HepG2 (cell line): ENCODE measurements around the gene NFIC. TPM values are rescaled to one million over a fixed set of nuclear protein-coding genes. Genes with fewer than 3 reads are reported as not detected.

Experiments
- ELF3 ChIP-seq: IDR thresholded peaks from 2 replicates; pipeline ENCODE4 v1.6.1; 2016; ENCODE audit warnings: missing genetic modification reagents, missing compliant biosample characterization
- FOSL1 ChIP-seq: sonication (generic); formaldehyde crosslinking; IDR thresholded peaks from 2 replicates; pipeline ENCODE4 v1.9.0; 2021; ENCODE audit warnings: missing genetic modification reagents, borderline replicate concordance
- HNRNPH1 ChIP-seq: fragments of 200-400 bp; formaldehyde crosslinking; optimal IDR thresholded peaks from 2 replicates; pipeline ENCODE3; 2017; ENCODE audit warnings: mild to moderate bottlenecking, low read depth, low read length
- KDM2A ChIP-seq: sonication (generic); formaldehyde crosslinking; IDR thresholded peaks from 2 replicates; pipeline ENCODE4 v1.4.0; 2020; ENCODE audit warnings: low read depth, missing genetic modification reagents, borderline replicate concordance
- MTA1 ChIP-seq: sonication (generic); formaldehyde crosslinking; IDR thresholded peaks from 2 replicates; pipeline ENCODE4 v1.4.0; 2020; ENCODE audit warnings: missing genetic modification reagents, mild to moderate bottlenecking, borderline replicate concordance
- MXI1 ChIP-seq: IDR thresholded peaks from 3 replicates; pipeline ENCODE4 v1.6.1; 2012; ENCODE audit warnings: low read depth, low read length, inconsistent platforms, borderline replicate concordance
- PHF8 ChIP-seq: sonication (generic); formaldehyde crosslinking; IDR thresholded peaks from 2 replicates; pipeline ENCODE4 v1.5.0; 2020; ENCODE audit warnings: missing genetic modification reagents
- POLR2AphosphoS5 ChIP-seq: IDR thresholded peaks from 2 replicates; pipeline ENCODE4 v1.6.1; 2012; ENCODE audit warnings: low read depth, low read length
- SAP130 ChIP-seq: IDR thresholded peaks from 2 replicates; pipeline ENCODE4 v1.6.1; 2016; ENCODE audit warnings: low read depth
- SOX5 ChIP-seq: IDR thresholded peaks from 2 replicates; pipeline ENCODE4 v1.6.1; 2016; ENCODE audit warnings: borderline replicate concordance
- THAP9 ChIP-seq: sonication (generic); formaldehyde crosslinking; IDR thresholded peaks from 2 replicates; pipeline ENCODE4; 2020; ENCODE audit warnings: missing genetic modification reagents, mild to moderate bottlenecking, borderline replicate concordance
- ZBTB39 ChIP-seq: sonication (generic); formaldehyde crosslinking; IDR thresholded peaks from 2 replicates; pipeline ENCODE4 v1.5.0; 2020; ENCODE audit warnings: missing genetic modification reagents
- ZBTB46 ChIP-seq: sonication (generic); formaldehyde crosslinking; IDR thresholded peaks from 2 replicates; pipeline ENCODE4 v1.4.0; 2020; ENCODE audit warnings: mild to moderate bottlenecking, missing genetic modification reagents, borderline replicate concordance
- ZMYM4 ChIP-seq: sonication (generic); formaldehyde crosslinking; IDR thresholded peaks from 2 replicates; pipeline ENCODE4 v1.8.1; 2023; ENCODE audit warnings: mild to moderate bottlenecking, missing genetic modification reagents
- ZNF10 ChIP-seq: sonication (generic); formaldehyde crosslinking; IDR thresholded peaks from 2 replicates; pipeline ENCODE4 v1.4.0; 2020; ENCODE audit warnings: mild to moderate bottlenecking, low read depth, missing genetic modification reagents, borderline replicate concordance
- ZNF264 ChIP-seq: sonication (generic); formaldehyde crosslinking; IDR thresholded peaks from 2 replicates; pipeline ENCODE4 v1.4.0; 2020; ENCODE audit warnings: missing genetic modification reagents
- ZNF335 ChIP-seq: sonication (generic); formaldehyde crosslinking; IDR thresholded peaks from 2 replicates; pipeline ENCODE4 v1.4.0; 2020; ENCODE audit warnings: missing genetic modification reagents
- ZNF574 ChIP-seq: sonication (generic); formaldehyde crosslinking; IDR thresholded peaks from 2 replicates; pipeline ENCODE4 v1.4.0; 2020; ENCODE audit warnings: missing genetic modification reagents
- ZNF746 ChIP-seq: sonication (generic); formaldehyde crosslinking; IDR thresholded peaks from 2 replicates; pipeline ENCODE4 v1.8.0; 2022; ENCODE audit warnings: mild to moderate bottlenecking, missing genetic modification reagents
- polyA plus RNA-seq, 8 experiments: library from polyadenylated mRNA; depleted of rRNA in 3 of 8; stranded (reverse) in 7 of 8; unstranded in 1 of 8; fragments of >200 nt; fragmentation: Illumina TruSeq in 4 of 8; extraction: Trizol in 4 of 8; gene quantifications; 2 replicates each; pipeline versions ENCODE4 v1.2.1 to v1.2.3, GENCODE V29; 2011 to 2016; ENCODE audit warnings: low read depth in 4 of 8, missing spikeins in 1 of 8, mixed read lengths in 1 of 8; ENCODE audit not compliant: insufficient read depth in 1 of 8
- total RNA-seq, 5 experiments: library from RNA; depleted of rRNA; stranded (reverse); fragments of >200 nt; fragmentation: Illumina TruSeq; extraction: Trizol; gene quantifications; 2 replicates each; pipeline ENCODE4 v1.2.3, GENCODE V29; 2016; ENCODE audit warnings: low read depth in 1 of 5

Gene NFIC
- total and polyA plus RNA-seq, 2 of the 13 experiments (the other 11 are each of a cell fraction or from before 2014, with no cell fraction given): 1.3 to 2.5 TPM

GRCh38 chr19:3434630-3435553 is 68.5 kb downstream of the NFIC start (continued):
- TF ChIP-seq ZBTB39 (CRISPR knock-in tag): 0 out of 2 replicates have a peak, but pooled peaks have one; percentile 46
- TF ChIP-seq MTA1: peak; percentile 42; the same call in 1 of the 2 replicates
- TF ChIP-seq THAP9 (CRISPR knock-in tag): peak; percentile 69; the same call in 1 of the 2 replicates
- 0 out of 2 replicates have a peak, but pooled peaks have one; percentile 18 for TF ChIP-seq ELF3 (CRISPR knock-in tag)
- TF ChIP-seq ZBTB46 (CRISPR knock-in tag): no peak
- TF ChIP-seq FOSL1 (CRISPR knock-in tag): peak; percentile 85
- TF ChIP-seq PHF8 (CRISPR knock-in tag): peak; percentile 91
- peak; percentile 55; the same call in 1 of the 2 replicates for TF ChIP-seq POLR2AphosphoS5
- peak; percentile 75 for TF ChIP-seq SAP130 (CRISPR knock-in tag)
- TF ChIP-seq ZNF746 (CRISPR knock-in tag): peak; percentile 50; the same call in 1 of the 2 replicates
- TF ChIP-seq HNRNPH1: no peak
- no peak for TF ChIP-seq ZNF264 (CRISPR knock-in tag)
- TF ChIP-seq SOX5 (CRISPR knock-in tag): 0 out of 2 replicates have a peak, but pooled peaks have one; percentile 3
- peak; percentile 73; the same call in 1 of the 2 replicates for TF ChIP-seq ZNF335 (CRISPR knock-in tag)
- peak; percentile 73; the same call in 2 of the 3 replicates for TF ChIP-seq MXI1
- TF ChIP-seq ZNF574: peak; percentile 83
- peak; percentile 56; the same call in 1 of the 2 replicates for TF ChIP-seq KDM2A (CRISPR knock-in tag)
- TF ChIP-seq ZMYM4: 0 out of 2 replicates have a peak, but pooled peaks have one; percentile 22
- TF ChIP-seq ZNF10 (CRISPR knock-in tag): no peak
